RWPE1 (cell line): ENCODE data around the gene ABCE1.

Experiments used
- CTCF ChIA-PET: fragments of 350-600 bp; sonication (Branson Sonifier 250); formaldehyde crosslinking; extraction: SDS; loops from one replicate; lab custom pipeline; 2021; lab: Yijun Ruan, JAX
- POLR2A ChIA-PET: fragments of 400-600 bp; formaldehyde crosslinking; extraction: SDS; loops from one replicate; lab custom pipeline; 2020; ENCODE audit warnings: antibody characterized with exemption; ENCODE audit not compliant: low non-redundant PET; lab: Yijun Ruan, JAX
- DNase-seq: peaks from one replicate; pipeline ENCODE4 v3.0.0; 2012; ENCODE audit warnings: low spot score
- H3K27ac ChIP-seq: fragments of 450-650 bp; 2 replicates; pipeline ENCODE4 v1.5.1; 2017
- CTCF ChIP-seq: fragments of 450-650 bp; conservative IDR thresholded peaks from 2 replicates; pipeline ENCODE4 v1.5.1; 2017; ENCODE audit warnings: low read depth, mild to moderate bottlenecking

Gene ABCE1

DNA sequence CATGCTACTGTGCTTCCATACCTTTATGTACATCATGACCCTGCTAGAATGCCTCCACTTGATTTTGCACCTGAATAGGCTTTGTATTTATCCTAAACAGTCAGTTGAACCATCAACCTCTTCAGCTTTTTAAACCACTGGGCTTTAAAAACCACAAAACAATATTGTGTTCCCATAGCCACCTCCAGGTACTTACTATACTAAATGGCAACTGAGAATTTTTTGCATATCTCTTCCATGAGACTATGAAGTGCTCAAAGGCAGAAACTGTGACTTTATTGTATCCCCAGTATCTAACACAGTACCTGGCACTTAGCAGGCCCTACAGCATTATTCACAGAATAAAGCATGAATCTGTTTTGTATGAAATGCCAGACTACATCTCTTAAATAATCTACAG, 39.9 kb upstream of the ABCE1 start:
- DNase-seq, result no peak
- ChIA-PET POLR2A (no interaction called here), CTCF (no interaction called here)
- no peak overlapping the region for H3K27ac ChIP-seq
- no peak for TF ChIP-seq CTCF

DNA sequence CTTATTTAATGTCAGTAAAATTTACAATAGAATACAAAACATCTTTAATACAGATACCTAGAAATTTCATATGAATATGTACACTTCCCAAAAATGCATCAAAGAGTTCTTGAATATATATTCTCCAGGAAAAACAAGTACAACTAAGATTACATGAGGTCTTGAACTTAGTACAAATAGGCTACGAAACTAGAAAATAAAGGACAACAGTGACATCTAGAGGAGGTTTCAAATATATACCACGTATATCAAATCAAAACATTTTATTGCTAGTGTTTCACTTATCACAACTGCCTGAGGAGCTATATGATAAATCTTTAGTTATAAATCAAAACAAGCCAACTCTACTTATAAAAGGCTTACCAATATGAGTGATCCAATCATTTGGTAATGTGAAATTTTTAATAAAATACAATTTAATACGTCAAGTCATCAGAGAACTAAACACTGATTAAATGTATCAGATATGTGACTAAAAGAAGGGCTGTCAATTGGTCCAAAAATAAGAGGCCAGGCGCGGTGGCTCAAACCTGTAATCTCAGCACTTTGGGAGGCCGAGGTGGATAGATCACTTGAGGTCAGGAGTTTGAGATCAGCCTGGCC, 36.7 kb upstream of the ABCE1 start:
- POLR2A ChIA-PET, result no interaction called here
- CTCF ChIA-PET, result interaction anchor here (0.5 to 0.6 kb wide), 5 partner anchors 10 to 416 kb away, joined by 3 to 6 read pairs (median 4); no protein-coding TSS in a partner anchor
- TF ChIP-seq CTCF, result peak; percentile 48
- peak; percentile 19 for DNase-seq
- H3K27ac ChIP-seq, result no peak overlapping the region

DNA sequence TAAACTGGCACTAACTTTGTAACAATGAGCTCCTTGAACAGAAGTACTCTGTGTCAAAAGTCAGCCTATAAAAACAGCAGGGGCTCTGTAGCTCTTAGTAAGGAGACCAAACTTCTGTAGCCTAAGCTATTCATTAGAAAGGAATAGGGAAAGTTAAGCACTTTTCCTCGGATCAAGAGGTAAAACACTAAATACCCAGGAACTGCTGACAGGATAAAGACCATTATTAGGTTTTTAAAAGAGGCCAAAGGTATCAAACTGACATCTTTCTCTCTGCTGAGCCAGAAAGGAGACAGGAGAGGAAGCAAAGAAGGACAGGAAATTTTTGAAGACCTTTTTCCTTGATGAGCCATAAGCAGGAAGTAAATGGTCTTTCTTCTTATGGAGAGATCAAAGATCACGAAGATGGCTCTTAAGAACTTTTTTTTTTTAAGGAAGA, 32.0 kb upstream of the ABCE1 start:
- DNase-seq, result no peak
- no peak for TF ChIP-seq CTCF
- CTCF ChIA-PET, result interaction anchor here (0.6 to 0.7 kb wide), 2 partner anchors 1002 to 1497 kb away, joined by 3 read pairs; no protein-coding TSS in a partner anchor
- H3K27ac ChIP-seq, result no peak overlapping the region
- POLR2A ChIA-PET, result no interaction called here

DNA sequence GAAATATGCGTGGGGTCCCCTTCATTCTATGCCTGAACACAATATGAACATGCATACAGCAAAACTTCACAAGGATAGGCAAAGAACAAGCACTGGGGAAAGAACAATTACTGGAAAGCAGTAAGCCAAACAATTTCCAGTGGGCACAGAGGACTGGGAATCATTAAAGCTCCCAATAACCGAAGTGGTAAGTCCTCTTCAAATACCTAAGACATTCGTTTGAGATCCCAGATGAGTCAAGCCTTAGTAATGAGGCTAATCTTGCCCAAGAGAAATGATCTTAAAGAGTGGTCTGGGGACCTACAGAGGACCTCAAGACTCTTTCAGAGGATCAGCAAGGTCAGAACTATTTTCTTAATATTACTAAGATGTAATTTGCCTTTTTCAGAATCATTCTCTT, 28.8 kb upstream of the ABCE1 start:
- DNase-seq, result peak; percentile 30
- no peak for TF ChIP-seq CTCF
- H3K27ac ChIP-seq, result no peak overlapping the region
- ChIA-PET CTCF (interaction anchor here (0.7 kb wide), 1 partner anchor 236 kb away, joined by 4 read pairs; no protein-coding TSS in a partner anchor), POLR2A (no interaction called here)

DNA sequence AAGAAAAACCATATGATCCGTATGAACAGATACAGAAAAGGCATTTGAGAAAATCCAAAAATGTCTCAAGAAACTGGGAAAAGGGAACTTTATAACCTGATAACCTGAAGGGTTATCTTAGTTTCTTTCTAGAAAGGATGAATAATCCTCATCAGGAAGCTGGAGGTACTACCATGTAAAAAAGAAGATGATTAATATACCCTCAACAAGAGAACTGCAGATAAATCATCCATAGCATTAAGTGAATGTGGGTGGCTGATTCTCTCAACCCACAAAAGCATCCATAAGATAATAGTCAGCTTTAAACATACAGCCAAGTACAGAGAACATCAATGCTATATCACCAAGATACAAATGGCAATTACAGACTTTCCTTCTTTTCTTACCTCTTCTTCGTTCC, 26.6 kb upstream of the ABCE1 start:
- no peak for DNase-seq
- H3K27ac ChIP-seq, result no peak overlapping the region
- ChIA-PET POLR2A (no interaction called here), CTCF (interaction anchor here (0.7 kb wide), 1 partner anchor 10 kb away, joined by 3 read pairs; no protein-coding TSS in a partner anchor)
- no peak for TF ChIP-seq CTCF

- no peak overlapping the region for H3K27ac ChIP-seq
- POLR2A ChIA-PET, result no interaction called here
- no peak for TF ChIP-seq CTCF
- no peak for DNase-seq
- CTCF ChIA-PET, result interaction anchor here (0.5 to 1.1 kb wide), 2 partner anchors 9 to 211 kb away, joined by 3 read pairs; no protein-coding TSS in a partner anchor
These were observed 22.2 kb upstream of the ABCE1 start for GRCh38 chr4:145075742-145076468.
